Glomerular visceral epithelial cell (primary cell): ENCODE results near the gene EYS.
"Not testable (repeated sequence)": the region's sequence is repeated elsewhere in the genome, so short reads cannot be mapped to it uniquely, and the experiment has no call there.

Source experiments
- DNase-seq: peaks from one replicate; pipeline ENCODE4 v3.0.0-alpha.2; 2016; ENCODE audit errors: extremely low spot score

EYS gene

GRCh38 chr6:63968650-63969049 is 1738.4 kb downstream of the EYS start:
- DNase-seq = no peak

- DNase-seq = no peak
Observed at GRCh38 chr6:63964366-63964765, 1742.7 kb downstream of the EYS start.

GRCh38 chr6:63963769-63964315 is 1743.2 kb downstream of the EYS start:
- no peak for DNase-seq

GRCh38 chr6:63953336-63954021 is 1753.5 kb downstream of the EYS start:
- DNase-seq = not testable (repeated sequence)

- no peak for DNase-seq
Observed at GRCh38 chr6:63947792-63948529, 1759.1 kb downstream of the EYS start.

GRCh38 chr6:63945987-63946386 is 1761.0 kb downstream of the EYS start:
- DNase-seq = no peak

- DNase-seq = no peak
Observed at GRCh38 chr6:63943826-63944225, 1763.2 kb downstream of the EYS start.

- DNase-seq = no peak
Observed at GRCh38 chr6:63941747-63942470, 1765.1 kb downstream of the EYS start.

- no peak for DNase-seq
Observed at GRCh38 chr6:63940056-63940455, 1767.0 kb downstream of the EYS start.

- DNase-seq = peak; percentile 11
Observed at GRCh38 chr6:63936399-63936798, 1770.6 kb downstream of the EYS start.

GRCh38 chr6:63935732-63936131 is 1771.3 kb downstream of the EYS start:
- no peak for DNase-seq

GRCh38 chr6:63933948-63934347 is 1773.1 kb downstream of the EYS start:
- not testable (repeated sequence) for DNase-seq

- no peak for DNase-seq
Observed at GRCh38 chr6:63930848-63931247, 1776.2 kb downstream of the EYS start.

- no peak for DNase-seq
Observed at GRCh38 chr6:63929111-63929510, 1777.9 kb downstream of the EYS start.

GRCh38 chr6:63928613-63929012 is 1778.4 kb downstream of the EYS start:
- no peak for DNase-seq

- DNase-seq = no peak
Observed at GRCh38 chr6:63926950-63927927, 1779.8 kb downstream of the EYS start.

GRCh38 chr6:63926258-63926780 is 1780.7 kb downstream of the EYS start:
- no peak for DNase-seq

- DNase-seq = peak; percentile 29
Observed at GRCh38 chr6:63923139-63923739, 1783.8 kb downstream of the EYS start.

GRCh38 chr6:63919556-63920110 is 1787.4 kb downstream of the EYS start:
- no peak for DNase-seq

GRCh38 chr6:63912887-63913286 is 1794.1 kb downstream of the EYS start:
- DNase-seq = no peak
